ENCODE results near the gene ZNF354C. TPM values are rescaled to one million over a fixed set of nuclear protein-coding genes. Genes with fewer than 3 reads are reported as not detected.

The ZNF354C gene
- total and polyA plus RNA-seq, 3 donors from 2014 or later: 4.0 to 4.8 (median 4.6) TPM

- no peaks in the 10 kb centered on the region for H3K9me3 ChIP-seq
Measured at GRCh38 chr5:179113945-179114641, 53.9 kb downstream of the ZNF354C start.

DNA sequence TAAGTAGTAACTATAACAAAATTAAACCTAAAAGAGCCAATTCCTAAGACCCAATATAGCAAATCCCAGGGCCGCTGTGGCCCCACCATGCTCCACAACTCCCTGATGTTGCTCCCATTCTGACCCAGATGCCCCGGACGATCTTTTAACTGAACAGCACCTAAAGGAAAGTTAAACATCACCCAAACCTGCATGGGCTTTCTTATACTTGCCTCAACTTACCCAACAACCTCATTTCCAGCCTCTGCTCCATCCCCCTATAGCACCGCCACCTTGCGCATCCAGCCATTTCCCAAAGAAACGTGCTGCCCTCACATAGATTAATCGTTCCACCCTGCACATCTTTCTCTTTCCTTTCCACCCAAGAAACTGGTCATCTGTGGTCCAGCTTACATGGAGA, 54.6 kb downstream of the ZNF354C start:
- intact Hi-C loops (cut with DNase I; ENCODE audit: low total_unique reads): no loop called here
- Histone ChIP-seq H3K4me3 (no peak overlapping the region), H3K36me3 (ENCODE audit: low read depth, missing control alignments) (no peaks in the 10 kb centered on the region), H3K4me1 (no peaks in the 10 kb centered on the region), H3K9me3 (no peaks in the 10 kb centered on the region), H3K27ac (no peak overlapping the region), H3K27me3 (no peaks in the 10 kb centered on the region)
- TF ChIP-seq, protein P1, sequence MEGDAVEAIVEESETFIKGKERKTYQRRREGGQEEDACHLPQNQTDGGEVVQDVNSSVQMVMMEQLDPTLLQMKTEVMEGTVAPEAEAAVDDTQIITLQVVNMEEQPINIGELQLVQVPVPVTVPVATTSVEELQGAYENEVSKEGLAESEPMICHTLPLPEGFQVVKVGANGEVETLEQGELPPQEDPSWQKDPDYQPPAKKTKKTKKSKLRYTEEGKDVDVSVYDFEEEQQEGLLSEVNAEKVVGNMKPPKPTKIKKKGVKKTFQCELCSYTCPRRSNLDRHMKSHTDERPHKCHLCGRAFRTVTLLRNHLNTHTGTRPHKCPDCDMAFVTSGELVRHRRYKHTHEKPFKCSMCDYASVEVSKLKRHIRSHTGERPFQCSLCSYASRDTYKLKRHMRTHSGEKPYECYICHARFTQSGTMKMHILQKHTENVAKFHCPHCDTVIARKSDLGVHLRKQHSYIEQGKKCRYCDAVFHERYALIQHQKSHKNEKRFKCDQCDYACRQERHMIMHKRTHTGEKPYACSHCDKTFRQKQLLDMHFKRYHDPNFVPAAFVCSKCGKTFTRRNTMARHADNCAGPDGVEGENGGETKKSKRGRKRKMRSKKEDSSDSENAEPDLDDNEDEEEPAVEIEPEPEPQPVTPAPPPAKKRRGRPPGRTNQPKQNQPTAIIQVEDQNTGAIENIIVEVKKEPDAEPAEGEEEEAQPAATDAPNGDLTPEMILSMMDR (IDR thresholded peaks at IDR 0.05): no peak
- no peak for TF ChIP-seq POLR2A (IDR thresholded peaks at IDR 0.05)
- peak; percentile 2 for DNase-seq
- WGBS, 2 donors: 96 to 98% methylated on average over 7 of the region's 7 CpGs

More at GRCh38 chr5:179113945-179114641, 53.9 kb downstream of the ZNF354C start:
- 91 to 93% methylated on average over 12 of the region's 12 CpGs for WGBS, 2 donors
- intact Hi-C loops (cut with DNase I; ENCODE audit: low total_unique reads): no loop called here
- TF ChIP-seq, protein P1 (IDR thresholded peaks at IDR 0.05): no peak
- no peak for TF ChIP-seq POLR2A (IDR thresholded peaks at IDR 0.05)
- Histone ChIP-seq H3K27me3 (no peaks in the 10 kb centered on the region), H3K27ac (no peak overlapping the region), H3K36me3 (ENCODE audit: low read depth, missing control alignments) (no peaks in the 10 kb centered on the region), H3K4me3 (no peak overlapping the region), H3K4me1 (no peaks in the 10 kb centered on the region)
- peak; percentile 2 for DNase-seq

GRCh38 chr5:179115307-179115706, 55.1 kb downstream of the ZNF354C start:
- no peaks in the 10 kb centered on the region for H3K36me3 ChIP-seq (ENCODE audit: low read depth, missing control alignments)

DNA sequence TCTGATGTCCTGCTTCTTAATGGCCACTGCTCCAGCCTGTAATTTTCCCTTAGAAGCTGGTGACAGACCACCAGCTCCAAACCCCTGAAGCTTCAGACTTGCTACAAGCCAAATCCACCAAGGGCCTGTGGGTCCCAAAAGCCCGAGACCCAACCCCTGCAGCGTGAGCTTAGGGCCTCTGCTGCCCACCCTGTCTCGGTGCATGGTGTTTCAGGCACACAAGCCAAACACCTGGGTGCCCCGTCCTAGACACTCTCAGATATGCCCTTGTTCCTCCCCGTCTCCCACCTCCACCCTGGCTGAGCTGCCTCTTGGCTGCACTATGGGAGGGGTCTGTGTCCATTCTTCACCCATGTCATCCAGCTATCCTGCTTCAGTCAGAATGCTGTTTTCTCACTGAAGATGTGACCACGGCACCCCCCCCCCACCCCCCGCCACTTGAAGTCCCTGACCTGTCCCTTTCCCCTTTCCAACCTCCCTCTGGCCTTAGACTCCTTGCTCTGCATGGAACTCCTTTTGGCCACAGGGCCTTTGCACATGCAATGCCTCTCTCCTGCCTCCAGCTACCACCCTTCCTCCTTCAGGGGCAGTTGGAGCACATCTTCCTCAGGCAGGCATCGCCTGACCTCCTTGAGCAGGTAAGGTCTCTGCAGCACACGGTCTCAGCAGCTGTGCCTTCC, 55.8 kb downstream of the ZNF354C start:
- H3K27me3 ChIP-seq: no peaks in the 10 kb centered on the region
- H3K4me1 ChIP-seq: no peaks in the 10 kb centered on the region
- intact Hi-C loops (cut with DNase I; ENCODE audit: low total_unique reads): no loop called here
- H3K27ac ChIP-seq: no peak overlapping the region
- no peaks in the 10 kb centered on the region for H3K36me3 ChIP-seq (ENCODE audit: low read depth, missing control alignments)
- H3K4me3 ChIP-seq: no peak overlapping the region
- peak; percentile 10 for DNase-seq
- TF ChIP-seq, protein P1 (IDR thresholded peaks at IDR 0.05): no peak
- no peak for TF ChIP-seq POLR2A (IDR thresholded peaks at IDR 0.05)
- WGBS, 2 donors: 88 to 91% methylated on average over 9 of the region's 9 CpGs
- H3K9me3 ChIP-seq: no peaks in the 10 kb centered on the region

More at GRCh38 chr5:179115307-179115706, 55.1 kb downstream of the ZNF354C start:
- intact Hi-C loops (cut with DNase I; ENCODE audit: low total_unique reads): no loop called here
- no peaks in the 10 kb centered on the region for H3K27me3 ChIP-seq
- H3K4me1 ChIP-seq: no peaks in the 10 kb centered on the region
- TF ChIP-seq, protein P1 (IDR thresholded peaks at IDR 0.05): no peak
- no peak for TF ChIP-seq POLR2A (IDR thresholded peaks at IDR 0.05)
- 86 to 90% methylated on average over 5 of the region's 5 CpGs for WGBS, 2 donors
- H3K27ac ChIP-seq: no peak overlapping the region
- no peak for DNase-seq
- H3K9me3 ChIP-seq: no peaks in the 10 kb centered on the region
- H3K4me3 ChIP-seq: no peak overlapping the region

Data from testis (tissue), 3 donors.